Superior temporal gyrus (tissue), 1 donor: ENCODE data around the gene MED22.
"Not testable (repeated sequence)": the region's sequence is repeated elsewhere in the genome, so short reads cannot be mapped to it uniquely, and the experiment has no call there.

ENCODE experiments used
- DNase-seq: peaks from one replicate; pipeline ENCODE4 v3.0.0-alpha.2; 2016; ENCODE audit errors: extremely low spot score

The MED22 gene

DNA sequence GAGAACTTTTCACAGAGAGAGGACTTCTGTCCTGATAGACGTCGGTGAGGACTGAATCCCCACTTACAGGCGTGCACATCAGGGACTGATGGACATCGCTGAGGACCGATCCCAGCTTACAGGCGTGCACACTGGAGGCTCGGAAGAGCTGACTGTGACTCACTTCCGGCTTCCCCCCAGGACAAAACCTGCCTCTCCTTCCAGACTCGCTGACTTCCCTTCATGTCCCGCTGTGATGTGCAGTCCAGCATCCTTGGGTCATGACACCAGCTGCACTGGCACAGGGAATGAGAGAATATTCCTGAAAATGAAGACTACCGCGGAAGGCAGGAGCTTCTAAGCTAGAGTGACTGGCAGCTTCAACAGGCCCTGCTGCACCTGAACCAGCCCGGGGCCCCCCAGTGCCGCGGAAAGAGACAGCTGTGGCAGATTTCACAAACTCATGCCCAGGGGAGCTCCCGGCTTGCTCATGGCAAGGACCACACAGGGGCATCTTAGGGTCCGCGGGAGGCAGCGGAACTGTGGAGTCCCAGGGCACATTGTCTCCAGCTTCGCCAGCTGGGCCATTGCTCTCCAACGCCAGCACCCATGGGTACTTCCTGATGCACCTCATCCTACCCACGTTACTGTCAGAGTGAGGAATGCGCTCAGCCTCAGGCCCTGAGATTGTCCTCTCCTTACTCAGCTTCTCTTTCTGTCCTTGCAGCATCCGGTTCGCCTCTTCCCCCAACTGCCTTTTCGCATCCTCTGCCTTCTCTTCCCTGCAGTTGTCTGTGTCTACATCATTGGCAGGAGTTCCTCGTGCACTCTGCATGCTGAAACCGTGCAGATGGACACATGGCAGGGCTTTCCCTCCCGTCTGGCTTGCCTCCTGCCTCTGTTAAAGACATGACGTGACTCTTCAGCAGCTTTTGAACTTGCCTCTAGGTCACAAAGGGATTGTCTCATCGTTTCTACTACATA is 41.4 kb downstream of the MED22 start:
- DNase-seq, result no peak

DNA sequence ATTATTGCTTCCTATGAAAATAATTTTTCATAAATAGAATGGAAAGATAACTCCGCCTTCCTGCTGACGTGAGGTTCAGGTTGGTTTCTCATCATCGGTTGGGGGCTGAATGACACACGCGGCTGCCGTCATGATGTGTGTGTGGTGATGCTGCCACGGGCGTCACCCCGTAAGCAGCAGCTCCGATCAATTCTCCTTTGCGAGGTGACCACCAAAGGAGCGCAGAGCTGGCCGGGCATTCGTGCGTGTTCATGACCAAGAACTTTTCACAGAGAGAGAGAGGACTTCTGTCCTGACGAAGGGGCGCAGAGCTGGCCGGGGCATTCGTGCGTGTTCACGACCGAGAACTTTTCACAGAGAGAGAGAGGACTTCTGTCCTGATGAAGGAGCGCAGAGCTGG is 42.2 kb downstream of the MED22 start:
- DNase-seq, result no peak

DNA sequence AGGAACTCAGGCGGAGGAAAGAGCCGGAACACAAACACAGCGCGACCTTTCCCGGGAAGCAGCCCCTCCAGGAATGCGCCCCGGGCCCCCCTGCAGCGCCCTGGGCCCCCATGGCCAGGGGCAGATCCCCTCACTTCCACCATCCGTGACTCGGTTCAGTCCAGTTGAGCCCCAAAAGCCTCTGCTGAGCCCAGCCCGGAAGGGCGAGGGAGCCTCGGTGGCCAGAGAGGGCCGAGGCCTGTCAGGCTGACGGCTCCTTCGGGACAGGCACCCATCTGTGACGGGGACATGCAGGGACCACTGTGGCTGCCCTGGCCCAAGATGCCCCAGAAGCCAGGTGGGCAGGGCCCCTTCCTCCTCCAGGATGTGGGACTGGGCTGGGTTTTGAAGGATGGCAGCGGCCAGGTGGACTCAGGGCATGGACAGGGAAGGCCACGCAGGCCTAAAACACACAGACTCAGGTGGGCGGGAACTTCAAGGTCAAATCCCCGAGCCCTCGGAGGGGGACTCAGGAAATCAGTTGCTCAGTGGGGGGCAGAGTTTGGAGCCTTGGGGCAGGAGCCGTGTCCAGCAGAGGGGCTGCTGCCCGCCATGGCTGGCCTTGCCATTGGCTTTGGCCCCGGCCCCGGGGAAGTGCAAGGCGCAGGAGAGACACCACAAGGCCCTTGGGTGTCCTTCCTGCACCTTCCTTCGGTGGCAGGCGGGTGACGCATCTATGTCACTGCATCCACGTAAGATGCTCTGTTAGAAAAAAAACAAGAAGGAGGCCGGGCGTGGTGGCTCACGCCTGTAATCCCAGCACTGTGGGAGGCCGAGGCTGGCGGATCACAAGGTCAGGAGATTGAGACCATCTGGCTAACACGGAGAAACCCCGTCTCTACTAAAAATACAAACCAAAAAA is 43.2 kb downstream of the MED22 start:
- DNase-seq, result no peak

DNA sequence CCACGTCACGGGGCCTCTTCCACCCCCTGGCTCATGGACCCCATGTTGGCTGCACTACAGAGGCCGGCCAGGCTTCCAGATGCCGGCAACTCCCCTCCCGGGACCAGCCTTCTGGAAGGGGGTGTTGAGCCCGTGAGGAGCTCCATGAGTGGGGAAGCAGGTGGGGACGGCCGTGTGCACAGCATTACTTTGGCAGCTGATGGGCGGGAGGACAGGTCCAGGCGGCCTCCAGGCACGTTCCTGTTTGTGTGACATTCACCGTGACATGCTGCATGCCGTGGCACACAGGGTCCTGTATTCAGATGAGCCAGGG is 43.8 kb downstream of the MED22 start:
- no peak for DNase-seq

DNA sequence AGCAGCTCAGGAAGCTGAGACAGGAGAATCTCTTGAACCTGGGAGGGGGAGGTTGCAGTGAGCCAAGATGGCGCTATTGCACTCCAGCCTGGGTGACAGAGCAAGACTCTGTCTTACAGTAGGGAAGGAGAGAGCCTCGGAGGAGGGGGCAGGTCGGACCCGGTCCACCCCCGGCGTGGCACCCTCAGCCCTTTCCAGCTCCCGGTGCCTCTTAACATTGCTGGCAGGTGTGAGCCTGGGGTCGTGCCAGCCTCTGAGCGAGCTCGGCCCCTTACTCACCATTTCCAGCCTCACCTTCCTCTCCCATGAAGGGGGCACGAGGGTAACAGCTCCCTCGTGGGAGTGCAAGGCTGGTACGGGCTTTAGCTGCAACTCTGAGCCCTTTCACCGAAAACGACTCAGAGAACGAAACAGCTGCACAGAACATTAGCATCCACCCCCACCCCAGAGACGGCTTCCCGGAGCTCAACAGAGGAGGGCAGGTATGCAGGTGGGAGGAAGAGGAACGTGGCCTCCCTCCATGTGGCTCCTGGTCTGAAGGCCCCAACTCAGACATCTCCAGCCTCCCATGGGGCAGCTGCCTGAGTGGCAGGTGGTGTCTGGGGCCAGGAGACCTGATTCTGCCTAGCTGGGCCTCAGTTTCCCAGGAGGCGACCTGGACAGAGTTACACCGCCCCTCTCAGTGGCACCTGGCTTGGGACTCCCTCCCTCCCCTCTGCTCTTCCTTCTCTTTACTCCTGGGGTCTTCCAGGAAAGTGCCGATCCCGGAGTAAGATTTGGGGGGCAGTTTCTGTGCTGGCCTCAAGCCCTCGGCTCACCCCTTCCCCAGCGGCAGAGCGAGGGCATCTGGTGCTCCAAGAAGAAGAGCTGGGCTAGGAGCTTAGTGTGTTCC is 44.4 kb downstream of the MED22 start:
- DNase-seq, result no peak

GRCh38 chr9:133301253-133302230 is 46.4 kb downstream of the MED22 start:
- no peak for DNase-seq

DNA sequence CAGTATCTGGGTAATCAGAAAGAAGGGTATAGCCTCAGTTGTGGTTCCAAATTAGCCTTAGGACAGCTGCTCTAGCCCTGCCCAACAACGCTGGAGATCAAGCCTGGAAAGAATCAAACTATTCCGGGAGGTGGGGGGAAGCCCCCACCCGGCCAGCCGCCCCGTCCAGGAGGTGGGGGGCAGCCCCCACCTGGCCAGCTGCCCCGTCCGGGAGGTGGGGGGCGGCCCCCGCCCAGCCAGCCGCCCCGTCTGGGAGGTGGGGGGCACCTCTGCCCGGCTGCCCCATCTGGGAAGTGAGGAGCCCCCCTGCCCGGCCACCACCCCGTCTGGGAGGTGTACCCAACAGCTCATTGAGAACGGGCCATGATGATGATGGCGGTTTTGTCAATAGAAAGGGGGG is 47.9 kb downstream of the MED22 start:
- not testable (repeated sequence) for DNase-seq

GRCh38 chr9:133294257-133294656 is 53.7 kb downstream of the MED22 start:
- no peak for DNase-seq

- DNase-seq, result no peak
Measured at GRCh38 chr9:133290751-133291302, 57.1 kb downstream of the MED22 start.
